Measurements from ENCODE around the gene RPRD1B.

RPRD1B gene

DNA sequence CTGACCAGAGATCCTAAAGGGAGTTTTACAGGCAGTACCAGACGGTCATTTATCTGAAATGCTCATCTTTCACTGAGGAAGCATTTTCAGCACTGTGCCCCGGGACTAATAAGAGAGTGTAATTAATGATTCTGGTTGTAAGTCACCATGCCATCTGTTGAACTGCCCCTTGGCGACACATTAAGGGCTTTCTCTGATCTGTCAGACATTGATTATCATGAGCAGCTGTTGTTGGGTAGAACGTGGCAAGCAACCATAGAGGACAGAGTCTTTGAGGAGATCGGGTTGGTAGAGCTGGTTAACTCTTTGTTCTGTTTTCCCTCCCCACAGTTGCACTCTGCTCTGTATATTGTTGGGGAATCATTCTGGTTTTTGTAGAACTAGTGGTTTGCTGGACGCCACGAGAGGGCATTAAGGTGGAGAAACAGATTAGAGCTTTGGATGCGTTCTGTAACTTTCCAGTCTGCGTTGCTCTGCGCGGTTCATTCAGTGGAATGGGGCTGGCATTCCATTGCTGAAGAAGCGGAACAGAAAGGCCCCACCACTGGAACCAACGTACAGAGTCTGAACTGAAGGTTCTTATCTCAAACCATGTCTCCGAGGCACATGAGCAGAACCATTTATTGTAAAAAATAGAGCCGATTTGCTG, 34.3 kb downstream of the RPRD1B start:
- Mint-ChIP-seq H3K4me1 (peaks cover 2% of the 10 kb centered on the region), H3K36me3 (no peaks in the 10 kb centered on the region), H3K27ac (no peak overlapping the region), H3K9me3 (no peaks in the 10 kb centered on the region), H3K4me3 (no peak overlapping the region)
- ATAC-seq (no peak), DNase-seq (ENCODE audit: low spot score in 2 of 2) (no peak)

DNA sequence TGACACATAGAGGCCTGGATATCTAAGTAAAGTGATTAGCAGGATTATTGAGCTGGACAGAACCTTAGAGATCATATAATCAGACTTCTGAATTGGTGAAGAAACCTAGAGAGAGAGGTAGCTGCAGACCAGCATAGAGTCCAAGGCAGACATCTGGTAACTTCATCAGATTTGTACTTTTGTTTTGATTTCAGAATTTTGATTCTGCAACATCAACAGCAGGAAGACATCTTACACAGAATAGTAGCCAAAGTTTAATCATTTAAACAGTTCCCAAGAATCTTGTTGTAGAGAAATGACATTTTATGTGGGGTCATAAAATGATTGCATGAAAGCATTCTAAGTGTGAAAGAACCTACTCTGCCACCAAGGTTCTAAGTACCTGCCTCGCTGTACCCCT, 39.4 kb downstream of the RPRD1B start:
- Mint-ChIP-seq H3K9me3 (no peaks in the 10 kb centered on the region), H3K4me1 (peaks cover 24% of the 10 kb centered on the region), H3K27ac (peak overlapping the region; percentile 70), H3K36me3 (peaks cover 35% of the 10 kb centered on the region), H3K4me3 (no peak overlapping the region)
- DNase-seq (ENCODE audit: low spot score in 2 of 2), result no peak
- ATAC-seq, result peak; percentile 17

DNA sequence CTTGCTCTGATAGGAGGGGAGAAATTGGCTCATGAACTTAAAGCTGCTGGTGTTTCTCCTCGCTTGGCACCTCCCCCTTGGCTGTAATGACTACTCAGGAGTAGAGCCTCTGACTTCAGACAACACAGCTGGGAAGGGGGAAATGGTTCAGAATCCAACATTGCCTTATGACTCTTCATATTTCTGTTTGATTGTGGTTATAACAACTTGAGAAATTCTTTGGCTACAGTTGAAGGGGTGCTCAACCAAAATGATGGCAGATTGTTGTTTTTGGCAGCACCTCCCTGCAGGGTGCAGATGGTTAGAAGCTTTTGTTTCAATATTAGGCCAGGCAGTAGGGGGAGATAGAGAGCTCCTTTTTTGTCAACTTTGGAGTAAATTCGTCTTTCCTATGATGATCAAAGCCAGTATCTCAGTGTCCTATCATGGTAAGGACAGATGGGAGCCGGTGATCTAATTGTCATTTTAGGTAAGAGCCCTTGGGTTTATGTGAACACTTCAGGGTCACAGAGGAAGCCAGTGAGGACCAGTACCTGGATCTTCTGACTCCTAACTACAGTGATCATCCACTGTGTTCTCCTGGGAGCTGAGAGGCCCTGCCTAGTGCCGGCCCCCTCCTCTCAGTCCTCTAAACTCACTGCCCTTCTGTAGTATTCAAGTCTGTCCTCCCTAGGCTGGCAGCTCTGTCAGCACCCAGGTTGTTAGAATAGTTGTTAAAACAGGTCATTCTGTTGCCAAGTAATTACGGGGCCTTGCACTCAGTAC, 39.9 kb downstream of the RPRD1B start:
- H3K36me3 Mint-ChIP-seq, result peaks cover 41% of the 10 kb centered on the region
- no peak overlapping the region for H3K4me3 Mint-ChIP-seq
- peaks cover 24% of the 10 kb centered on the region for H3K4me1 Mint-ChIP-seq
- DNase-seq (ENCODE audit: low spot score in 2 of 2) (peak; percentile 18 to 72), ATAC-seq (peak; percentile 83)
- peak overlapping the region; percentile 70 for H3K27ac Mint-ChIP-seq
- no peaks in the 10 kb centered on the region for H3K9me3 Mint-ChIP-seq

DNA sequence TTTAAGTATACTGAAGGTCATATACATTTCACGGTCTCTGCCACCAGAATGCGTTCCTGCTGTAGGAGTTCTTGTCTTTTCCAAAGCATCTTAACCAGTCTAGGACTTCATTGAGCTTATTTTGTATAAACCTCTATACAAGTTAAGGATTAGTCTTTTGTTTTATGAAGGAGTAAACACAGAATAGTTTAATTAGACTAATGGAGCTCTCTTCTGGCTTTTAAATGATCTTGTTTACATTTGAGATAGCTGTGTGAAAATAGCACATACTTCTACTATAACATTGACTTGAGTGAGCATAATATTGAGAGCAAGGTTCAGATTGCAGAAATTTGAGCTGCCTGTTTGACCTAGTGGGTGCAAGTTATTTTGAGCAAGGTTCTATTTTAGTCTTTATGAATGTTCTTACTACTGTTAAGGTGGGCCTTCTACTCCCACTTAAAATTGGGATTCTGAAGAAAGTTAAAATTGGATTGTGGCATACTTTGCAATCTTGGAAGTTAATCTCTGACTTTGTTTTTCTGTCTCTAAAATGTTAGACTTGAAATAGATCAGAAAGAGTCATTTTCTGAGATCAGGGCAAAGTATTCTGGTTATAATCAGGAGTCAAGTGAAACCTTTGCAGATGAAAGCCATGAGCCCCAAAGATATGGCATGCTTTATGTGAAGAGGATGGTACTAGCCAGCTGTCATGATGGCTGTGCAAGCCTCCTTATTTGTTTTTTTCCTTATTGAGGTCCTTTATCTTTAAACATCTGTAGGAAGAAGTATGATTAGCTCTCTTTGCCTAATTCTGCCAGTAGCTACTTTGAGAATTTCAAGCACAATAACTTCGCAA, 41.8 kb downstream of the RPRD1B start:
- Mint-ChIP-seq H3K27ac (no peak overlapping the region), H3K9me3 (no peaks in the 10 kb centered on the region), H3K36me3 (peaks cover 59% of the 10 kb centered on the region), H3K4me1 (peaks cover 35% of the 10 kb centered on the region), H3K4me3 (no peak overlapping the region)
- DNase-seq (ENCODE audit: low spot score in 2 of 2) (no peak), ATAC-seq (no peak)

DNA sequence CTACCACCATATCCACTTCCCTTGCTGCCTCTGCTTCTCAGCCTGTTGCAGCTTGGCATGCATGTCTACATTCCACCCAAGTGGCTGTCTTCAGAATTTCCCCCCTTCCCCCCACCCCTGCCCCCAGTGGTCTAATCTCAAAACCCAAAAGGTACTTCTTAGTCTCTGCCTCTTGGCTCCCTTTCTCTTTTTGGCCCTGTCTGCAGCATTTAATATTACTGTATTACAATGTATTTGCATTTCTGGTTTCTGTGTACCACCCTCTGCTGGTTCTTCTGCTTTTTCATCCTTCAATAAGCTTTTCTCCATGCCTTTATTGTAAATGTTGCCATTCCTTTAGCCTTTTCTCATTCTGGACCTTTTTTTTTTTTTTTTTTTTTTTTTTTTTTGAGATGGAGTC, 43.0 kb downstream of the RPRD1B start:
- peaks cover 44% of the 10 kb centered on the region for H3K4me1 Mint-ChIP-seq
- ATAC-seq (no peak), DNase-seq (ENCODE audit: low spot score in 2 of 2) (no peak)
- H3K9me3 Mint-ChIP-seq, result no peaks in the 10 kb centered on the region
- peaks cover 71% of the 10 kb centered on the region for H3K36me3 Mint-ChIP-seq
- no peak overlapping the region for H3K4me3 Mint-ChIP-seq
- no peak overlapping the region for H3K27ac Mint-ChIP-seq

DNA sequence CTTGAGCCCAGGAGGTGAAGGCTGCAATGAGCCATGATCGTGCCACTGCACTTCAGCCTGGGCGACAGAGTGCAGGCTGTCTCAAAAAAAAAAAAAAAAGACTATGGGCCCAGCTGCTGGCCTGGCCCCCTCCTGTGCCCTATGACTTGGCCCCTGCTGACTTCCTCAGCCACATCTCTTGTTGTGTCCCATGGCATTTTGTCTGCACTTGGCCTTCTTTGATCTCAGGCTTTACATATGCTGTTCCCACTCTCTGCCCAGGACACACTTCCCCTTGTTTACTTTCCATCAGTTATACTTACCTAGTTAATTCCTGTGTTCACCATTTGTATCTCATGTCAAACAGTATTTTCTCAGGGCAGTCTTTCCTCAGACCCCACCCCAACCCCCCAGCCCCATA, 44.5 kb downstream of the RPRD1B start:
- DNase-seq (ENCODE audit: low spot score in 2 of 2) (no peak), ATAC-seq (no peak)
- no peaks in the 10 kb centered on the region for H3K9me3 Mint-ChIP-seq
- peaks cover 86% of the 10 kb centered on the region for H3K36me3 Mint-ChIP-seq
- H3K4me3 Mint-ChIP-seq, result no peak overlapping the region
- H3K4me1 Mint-ChIP-seq, result peaks cover 44% of the 10 kb centered on the region
- no peak overlapping the region for H3K27ac Mint-ChIP-seq

DNA sequence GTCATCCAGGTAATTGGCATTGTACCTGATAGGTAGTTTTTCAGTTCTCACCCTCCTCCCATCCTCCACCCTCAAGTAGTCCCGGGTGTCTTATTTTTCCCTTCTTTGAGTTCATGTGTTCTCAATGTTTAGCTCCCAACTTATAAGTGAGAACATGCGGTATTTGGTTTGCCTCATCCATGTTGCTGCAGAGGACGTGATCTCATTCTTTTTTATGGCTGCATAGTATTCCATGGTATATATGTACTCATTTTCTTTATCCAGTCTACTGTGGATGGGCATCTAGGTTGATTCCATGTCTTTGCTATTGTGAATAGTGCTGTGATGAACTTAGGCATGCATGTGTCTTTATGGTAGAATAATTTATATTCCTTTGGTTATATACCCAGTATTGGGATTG, 45.8 kb downstream of the RPRD1B start:
- Mint-ChIP-seq H3K4me3 (no peak overlapping the region), H3K4me1 (peaks cover 37% of the 10 kb centered on the region), H3K9me3 (no peaks in the 10 kb centered on the region), H3K27ac (no peak overlapping the region), H3K36me3 (peaks cover 87% of the 10 kb centered on the region)
- no peak for DNase-seq (ENCODE audit: low spot score in 2 of 2)
- no peak for ATAC-seq

DNA sequence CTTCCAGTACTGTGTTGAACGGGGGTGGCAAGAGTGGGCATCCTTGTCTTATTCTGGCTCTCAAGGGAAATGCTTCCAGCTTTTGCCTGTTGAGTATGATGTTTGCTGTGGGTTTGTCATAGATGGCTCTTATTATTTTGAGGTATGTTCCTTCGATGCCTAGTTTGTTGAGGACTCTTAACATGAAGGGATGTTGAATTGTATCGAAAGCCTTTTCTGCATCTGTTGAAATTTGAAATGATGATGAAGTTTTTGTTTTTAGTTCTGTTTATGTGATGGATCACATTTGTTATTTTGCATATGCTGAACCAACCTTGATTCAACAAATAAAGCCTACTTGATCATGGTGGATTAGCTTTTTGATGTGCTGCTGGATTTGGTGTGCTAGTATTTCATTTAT, 48.0 kb downstream of the RPRD1B start:
- Mint-ChIP-seq H3K9me3 (no peaks in the 10 kb centered on the region), H3K36me3 (peaks cover 96% of the 10 kb centered on the region), H3K4me1 (peaks cover 47% of the 10 kb centered on the region), H3K4me3 (no peak overlapping the region), H3K27ac (peak overlapping the region; percentile 64)
- no peak for DNase-seq (ENCODE audit: low spot score in 2 of 2)
- no peak for ATAC-seq

DNA sequence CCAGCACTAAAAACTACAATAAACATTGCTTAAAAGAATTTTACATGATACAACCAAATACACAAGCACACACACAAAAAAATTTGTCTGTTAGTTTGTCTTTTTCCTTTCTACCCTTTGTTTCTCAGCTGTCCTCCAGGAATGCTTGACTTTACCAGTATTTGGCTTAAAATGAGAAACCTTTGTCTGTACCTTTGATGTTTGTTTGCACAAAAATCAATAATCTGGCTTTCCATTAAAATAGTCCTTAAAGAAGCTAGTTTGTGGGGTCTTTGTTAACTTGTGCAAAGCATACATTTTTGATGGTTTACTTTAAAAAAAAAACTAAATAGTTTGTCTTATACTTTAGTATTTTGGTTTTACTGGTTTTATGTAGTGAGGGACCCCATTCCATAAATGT, 49.3 kb downstream of the RPRD1B start:
- H3K27ac Mint-ChIP-seq, result no peak overlapping the region
- no peaks in the 10 kb centered on the region for H3K9me3 Mint-ChIP-seq
- peaks cover 96% of the 10 kb centered on the region for H3K36me3 Mint-ChIP-seq

DNA sequence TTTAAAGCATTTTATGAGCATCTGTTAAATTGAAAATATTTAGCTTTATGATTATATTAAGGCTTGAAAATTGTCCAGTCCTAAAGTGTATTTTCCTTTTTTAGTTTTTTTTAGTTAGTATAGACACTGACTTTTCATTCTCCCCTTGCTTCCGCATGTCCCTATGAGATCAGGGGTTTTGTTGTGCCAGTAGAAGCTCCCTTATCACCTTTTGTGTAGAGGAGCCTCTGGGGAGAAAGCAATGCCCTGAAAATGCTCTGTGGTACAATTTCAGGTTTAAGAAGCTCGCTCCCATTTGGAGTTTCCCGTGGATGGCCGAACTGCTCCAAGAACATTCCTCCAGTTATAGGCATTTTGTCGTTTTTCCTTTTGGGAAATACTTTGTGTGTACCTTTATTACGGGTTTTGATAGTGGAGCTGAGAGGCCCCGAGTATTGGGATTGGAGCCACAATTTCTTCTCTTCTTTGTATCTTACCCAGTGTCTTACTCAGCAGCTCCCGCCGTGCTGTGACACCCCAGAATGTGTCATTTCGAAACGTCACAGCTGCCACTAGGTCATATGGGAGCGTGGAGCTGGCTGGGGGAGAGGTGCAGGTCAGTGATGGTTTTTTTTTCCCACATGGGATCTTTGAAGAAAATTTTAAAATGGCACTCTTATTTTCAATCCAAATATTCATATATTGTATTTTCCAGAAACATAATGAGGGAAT, 49.9 kb downstream of the RPRD1B start:
- Mint-ChIP-seq H3K27ac (no peak overlapping the region), H3K36me3 (peaks cover 96% of the 10 kb centered on the region), H3K4me3 (no peak overlapping the region), H3K9me3 (no peaks in the 10 kb centered on the region), H3K4me1 (peaks cover 40% of the 10 kb centered on the region)
- ATAC-seq (no peak), DNase-seq (ENCODE audit: low spot score in 2 of 2) (no peak)

More for the DNA sequence above, 49.3 kb downstream of the RPRD1B start:
- no peak overlapping the region for H3K4me3 Mint-ChIP-seq
- H3K4me1 Mint-ChIP-seq, result peaks cover 40% of the 10 kb centered on the region
- ATAC-seq, result no peak
- no peak for DNase-seq (ENCODE audit: low spot score in 2 of 2)

DNA sequence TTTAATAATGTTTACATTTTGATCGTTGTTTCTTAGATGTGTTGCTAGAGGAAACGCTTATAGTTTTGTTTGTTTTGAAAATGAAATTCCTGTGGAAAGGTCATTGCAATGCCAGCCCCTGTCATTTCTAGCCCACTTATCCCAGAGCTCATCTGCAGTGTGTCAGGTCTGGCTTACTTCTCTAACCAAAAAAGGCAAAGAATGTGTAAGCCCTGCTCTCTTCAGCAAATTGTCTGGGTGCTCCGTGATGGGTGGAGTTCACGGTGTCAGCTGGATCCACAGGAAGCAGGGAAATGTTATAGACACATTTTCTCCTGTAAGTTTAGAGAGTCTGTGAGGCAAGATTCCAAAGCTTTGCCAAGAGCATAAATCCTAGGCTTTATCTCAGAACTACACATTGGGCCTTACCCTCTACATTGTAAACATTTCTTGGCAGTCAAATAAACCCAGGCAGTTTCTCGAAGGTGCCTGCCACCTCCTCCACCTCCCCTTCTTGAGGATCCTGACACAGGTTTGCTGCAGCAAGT, 50.9 kb downstream of the RPRD1B start:
- H3K4me1 Mint-ChIP-seq, result peaks cover 43% of the 10 kb centered on the region
- no peak overlapping the region for H3K27ac Mint-ChIP-seq
- no peak overlapping the region for H3K4me3 Mint-ChIP-seq
- H3K36me3 Mint-ChIP-seq, result peaks cover 96% of the 10 kb centered on the region
- no peak for ATAC-seq
- DNase-seq (ENCODE audit: low spot score in 2 of 2), result no peak
- H3K9me3 Mint-ChIP-seq, result no peaks in the 10 kb centered on the region

DNA sequence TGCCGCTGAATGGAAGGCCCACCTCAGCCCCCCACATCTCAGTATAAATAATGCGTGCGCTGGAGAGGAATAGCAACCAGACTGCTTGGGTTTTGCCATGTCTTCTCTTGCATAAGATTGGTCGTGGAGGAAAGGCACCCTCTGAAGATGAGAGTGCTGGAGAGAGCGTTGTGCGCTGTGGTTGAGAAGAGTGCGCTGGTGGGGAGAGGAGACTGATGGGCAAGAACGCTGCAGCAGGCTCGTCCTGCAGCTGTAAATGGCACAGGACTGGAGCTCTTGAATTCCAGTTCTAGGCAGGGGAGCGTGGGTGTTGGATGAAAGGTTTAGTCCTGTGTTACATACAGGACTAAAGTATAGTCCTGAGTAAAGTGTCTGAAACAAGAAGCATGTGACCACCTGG, 51.5 kb downstream of the RPRD1B start:
- ATAC-seq, result no peak
- H3K27ac Mint-ChIP-seq, result no peak overlapping the region
- H3K4me3 Mint-ChIP-seq, result no peak overlapping the region
- peaks cover 37% of the 10 kb centered on the region for H3K4me1 Mint-ChIP-seq
- DNase-seq (ENCODE audit: low spot score in 2 of 2), result no peak
- H3K9me3 Mint-ChIP-seq, result no peaks in the 10 kb centered on the region
- H3K36me3 Mint-ChIP-seq, result peaks cover 96% of the 10 kb centered on the region

DNA sequence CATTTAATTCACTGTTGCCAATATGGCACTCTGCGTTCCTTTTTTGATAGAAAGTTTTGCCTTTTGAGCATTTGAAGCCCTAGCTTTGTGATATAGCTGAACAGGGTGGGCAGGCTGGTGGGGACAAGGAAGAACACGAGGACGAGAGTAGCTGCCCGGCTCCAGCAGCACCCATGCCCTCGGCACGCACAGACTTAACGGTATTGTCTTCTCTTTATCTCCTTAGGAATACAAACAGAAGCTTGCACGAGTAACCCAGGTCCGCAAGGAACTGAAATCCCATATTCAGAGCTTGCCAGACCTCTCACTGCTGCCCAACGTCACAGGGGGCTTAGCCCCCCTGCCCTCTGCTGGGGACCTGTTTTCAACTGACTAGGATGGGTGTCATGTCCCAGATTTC, 56.0 kb downstream of the RPRD1B start:
- DNase-seq (ENCODE audit: low spot score in 2 of 2) (no peak), ATAC-seq (no peak)
- H3K9me3 Mint-ChIP-seq, result no peaks in the 10 kb centered on the region
- no peak overlapping the region for H3K4me3 Mint-ChIP-seq
- H3K27ac Mint-ChIP-seq, result no peak overlapping the region
- H3K4me1 Mint-ChIP-seq, result peaks cover 40% of the 10 kb centered on the region
- H3K36me3 Mint-ChIP-seq, result peaks cover 81% of the 10 kb centered on the region

DNA sequence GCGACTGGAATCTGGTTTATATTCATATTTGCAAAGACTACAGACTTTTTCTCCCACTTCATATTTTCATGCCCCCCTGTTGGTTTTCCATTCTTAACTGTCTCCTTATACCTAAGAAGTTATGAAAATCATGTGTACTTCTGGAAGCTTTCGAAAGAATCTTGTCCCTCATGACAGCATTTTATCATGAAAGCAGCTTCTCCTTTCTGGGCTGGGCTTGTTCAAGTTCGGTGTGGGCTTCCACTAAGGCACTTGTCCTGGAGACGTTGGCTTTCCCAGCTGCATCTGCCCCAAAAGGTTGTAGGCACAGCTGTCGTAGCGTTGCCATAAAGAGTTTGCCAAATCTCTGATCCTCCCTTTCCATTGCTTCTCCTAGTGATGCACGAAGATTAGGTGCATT, 56.5 kb downstream of the RPRD1B start:
- no peak overlapping the region for H3K27ac Mint-ChIP-seq
- H3K4me3 Mint-ChIP-seq, result no peak overlapping the region
- H3K4me1 Mint-ChIP-seq, result peaks cover 41% of the 10 kb centered on the region
- ATAC-seq (no peak), DNase-seq (ENCODE audit: low spot score in 2 of 2) (no peak)
- H3K36me3 Mint-ChIP-seq, result peaks cover 77% of the 10 kb centered on the region
- no peaks in the 10 kb centered on the region for H3K9me3 Mint-ChIP-seq
